NOMO-1 (cell line): ENCODE results near the gene MEIKIN.
"Not testable (repeated sequence)": the region's sequence is repeated elsewhere in the genome, so short reads cannot be mapped to it uniquely, and the experiment has no call there.

Source experiments
- DNase-seq, 2 experiments: peaks; one replicate each; lab custom pipeline; 2025; ENCODE audit not compliant: unreplicated experiment in 2 of 2; lab: John Stamatoyannopoulos, UW

The MEIKIN gene

DNA sequence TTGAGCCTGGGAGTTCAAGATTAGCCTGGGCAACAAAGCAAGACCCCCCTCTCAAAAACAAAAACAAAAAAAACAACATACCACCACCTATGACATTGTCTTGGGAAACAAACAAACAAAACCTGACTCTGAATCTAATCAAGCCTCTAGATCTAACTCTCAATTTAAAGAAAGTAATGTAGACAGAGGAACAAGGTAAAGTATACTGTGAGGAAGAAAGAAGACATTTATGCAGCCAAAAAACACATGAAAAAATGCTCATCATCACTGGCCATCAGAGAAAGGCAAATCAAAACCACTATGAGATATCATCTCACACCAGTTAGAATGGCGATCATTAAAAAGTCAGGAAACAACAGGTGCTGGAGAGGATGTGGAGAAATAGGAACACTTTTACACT is 167.3 kb downstream of the MEIKIN start:
- DNase-seq, result not testable (repeated sequence)

DNA sequence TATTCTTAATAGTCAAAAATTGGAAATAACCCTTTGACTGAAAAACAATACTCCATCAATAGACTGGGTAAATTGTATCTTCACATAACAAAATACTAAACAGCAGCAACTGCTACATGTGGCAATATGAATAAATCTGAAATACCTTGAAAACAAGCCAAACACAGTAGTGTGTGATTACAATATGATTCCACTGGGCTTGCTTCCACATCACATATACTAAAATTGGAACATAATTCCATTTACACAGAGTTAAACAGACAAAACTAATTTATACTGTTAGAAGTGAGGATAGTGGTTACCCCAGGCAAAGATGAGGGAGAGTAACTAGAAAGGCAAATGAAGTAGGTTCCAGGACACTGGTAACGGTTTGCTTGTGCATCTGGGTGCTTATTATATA is 169.0 kb downstream of the MEIKIN start:
- no peak for DNase-seq

DNA sequence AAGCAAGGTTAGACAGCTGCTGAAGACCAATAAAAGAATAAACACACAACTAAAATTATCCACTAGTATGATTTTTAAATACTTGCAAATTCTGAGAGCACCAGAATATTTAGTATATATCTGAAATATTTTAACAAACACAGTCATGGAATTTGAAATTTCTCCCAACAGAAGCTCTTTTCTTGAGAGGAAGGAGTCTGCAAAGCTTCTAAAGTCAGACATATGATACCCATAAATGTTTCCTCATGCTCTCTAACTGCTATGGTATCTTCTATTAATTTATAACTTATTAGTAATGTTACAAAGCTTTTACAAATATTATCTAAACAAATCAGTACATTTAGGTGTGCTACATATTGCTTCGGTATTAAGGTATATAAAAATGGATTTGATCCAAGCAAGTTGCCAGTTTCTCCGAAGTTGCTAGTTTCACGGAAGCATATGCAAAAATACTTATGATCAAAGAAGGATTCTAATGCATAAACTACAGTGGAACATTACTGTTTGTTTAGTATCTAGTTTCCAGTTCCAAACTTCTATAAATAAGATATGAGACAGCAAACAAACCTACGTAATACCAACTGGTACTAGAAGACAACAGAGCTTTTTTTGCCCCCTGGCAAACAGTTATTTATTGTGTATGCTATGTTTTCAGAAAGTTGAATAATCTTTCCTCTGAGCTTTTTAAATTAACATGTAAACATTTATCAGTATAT is 170.7 kb downstream of the MEIKIN start:
- no peak for DNase-seq

DNA sequence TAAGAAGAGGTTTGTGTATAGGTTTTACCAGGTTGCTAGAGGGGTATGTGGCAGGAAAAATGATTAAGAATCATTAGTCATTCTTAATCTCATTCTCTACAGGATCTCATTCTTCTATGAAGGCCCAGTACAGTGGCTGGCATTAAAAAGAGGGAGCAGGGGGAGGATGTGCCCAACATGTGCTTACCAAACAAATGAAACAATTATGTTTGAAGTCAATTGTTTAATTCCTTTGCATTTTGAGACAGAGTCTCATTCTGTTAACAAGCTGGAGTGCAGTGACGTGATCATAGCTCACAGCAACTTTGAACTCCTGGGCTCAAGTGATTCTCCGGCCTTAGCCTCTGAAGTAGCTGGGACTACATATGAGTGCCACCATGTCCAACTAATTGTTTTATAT is 171.7 kb downstream of the MEIKIN start:
- no peak for DNase-seq

DNA sequence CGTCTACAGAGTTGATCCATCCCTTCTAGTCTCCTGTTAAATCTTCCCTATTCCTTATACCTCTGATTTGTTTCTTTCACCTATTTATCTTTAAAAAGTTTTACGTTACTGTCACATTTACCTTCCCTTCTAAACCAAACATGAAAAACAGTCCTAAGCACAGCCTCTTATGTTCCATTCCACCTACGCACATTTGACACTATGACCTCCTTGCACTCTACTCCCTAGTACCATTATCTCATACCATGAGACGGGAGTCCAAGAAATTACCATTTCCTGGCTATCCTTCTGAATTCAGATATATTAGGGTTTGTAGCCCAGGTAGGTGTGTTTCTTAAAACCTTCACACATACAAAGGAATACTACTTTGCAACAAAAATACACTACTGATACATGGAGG is 173.8 kb downstream of the MEIKIN start:
- no peak for DNase-seq

DNA sequence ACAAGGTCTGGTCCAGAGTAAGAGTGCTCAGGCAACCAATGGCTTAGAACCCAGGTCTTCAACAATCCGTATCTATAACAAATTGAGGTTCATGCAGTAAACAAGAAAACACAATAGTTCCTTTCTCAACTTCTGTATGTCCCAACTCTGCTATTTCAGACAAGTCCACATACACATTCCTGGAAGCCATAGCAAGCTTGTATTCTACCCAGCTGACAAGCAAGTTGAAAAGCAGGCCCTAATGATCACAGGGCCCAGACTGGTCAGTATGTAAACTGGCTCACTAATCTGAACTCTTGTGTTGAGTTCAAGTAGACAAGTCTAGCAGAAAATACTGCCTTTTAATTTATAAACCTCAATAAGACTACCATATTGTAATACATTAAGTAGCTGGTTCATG is 175.5 kb downstream of the MEIKIN start:
- no peak for DNase-seq

DNA sequence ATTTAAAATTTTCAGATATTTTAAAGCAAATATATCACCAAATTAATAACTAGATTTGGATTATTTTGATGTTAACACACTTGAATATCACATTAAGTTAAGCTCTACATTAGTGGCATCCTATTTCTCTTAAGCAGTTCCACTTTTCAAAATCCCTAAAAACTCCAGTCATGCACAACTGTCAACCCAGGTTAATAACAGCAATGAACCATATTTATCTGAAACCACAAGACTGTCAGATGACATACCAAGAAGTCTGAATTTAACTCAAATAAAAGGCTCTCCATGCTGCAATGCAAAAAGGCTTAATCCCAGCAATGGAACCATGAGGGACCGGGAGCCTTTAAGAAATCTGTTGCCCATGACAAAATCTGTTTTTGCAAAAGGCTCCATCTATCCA is 176.1 kb downstream of the MEIKIN start:
- no peak for DNase-seq

DNA sequence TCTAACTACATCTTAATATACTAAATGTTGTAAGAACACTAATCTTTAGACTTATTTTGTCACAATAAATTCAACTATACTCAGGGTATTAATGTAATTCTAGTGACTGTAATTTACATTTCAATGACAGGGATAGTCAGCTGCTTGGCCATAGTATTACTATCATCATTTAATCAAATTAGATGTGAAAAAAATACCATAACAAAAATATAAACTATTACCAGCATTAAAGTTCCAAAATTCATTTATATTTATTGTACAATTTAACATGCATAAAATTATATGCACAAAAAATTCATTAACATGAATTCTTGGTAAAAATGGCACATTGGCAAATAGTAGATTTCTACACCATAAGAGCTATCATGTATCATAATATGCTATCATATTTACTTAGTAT is 177.6 kb downstream of the MEIKIN start:
- no peak for DNase-seq

DNA sequence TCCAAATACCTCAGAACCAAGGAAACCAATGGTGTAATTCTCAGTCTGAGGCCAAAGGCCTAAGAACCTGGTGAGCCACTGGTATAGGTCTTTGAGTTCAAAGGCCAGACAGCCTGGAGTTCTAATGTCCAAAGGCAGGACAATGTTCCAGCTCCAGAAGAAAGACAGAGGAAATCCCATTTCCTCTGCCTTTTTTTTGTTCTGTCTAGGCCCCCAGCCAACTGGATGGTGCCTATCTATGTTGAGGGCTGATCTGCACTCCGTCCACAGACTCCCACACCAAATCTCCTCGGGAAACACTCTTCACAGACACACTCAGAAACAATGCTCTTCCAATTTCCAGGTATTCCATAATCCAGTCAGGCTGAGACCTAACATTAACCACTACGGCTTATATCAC is 178.8 kb downstream of the MEIKIN start:
- no peak for DNase-seq

DNA sequence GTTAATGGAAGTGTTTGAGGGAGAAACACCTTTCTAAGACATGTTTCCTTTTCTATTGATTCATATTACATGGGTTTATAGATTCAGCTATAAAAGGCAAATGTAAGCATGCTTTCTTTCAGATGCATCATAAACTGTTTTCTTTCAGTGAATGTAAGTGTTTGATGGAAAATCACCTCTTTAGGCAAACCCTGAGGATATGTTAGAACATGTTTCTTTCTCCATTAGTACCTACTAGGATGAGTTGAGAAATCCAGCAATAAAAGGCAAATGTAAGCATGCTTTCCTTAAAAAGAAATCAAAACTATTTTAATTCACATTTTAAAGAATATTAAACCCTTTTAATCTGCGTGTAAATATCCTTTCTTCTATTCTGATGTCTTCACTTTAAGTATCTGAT is 180.2 kb downstream of the MEIKIN start:
- no peak for DNase-seq

DNA sequence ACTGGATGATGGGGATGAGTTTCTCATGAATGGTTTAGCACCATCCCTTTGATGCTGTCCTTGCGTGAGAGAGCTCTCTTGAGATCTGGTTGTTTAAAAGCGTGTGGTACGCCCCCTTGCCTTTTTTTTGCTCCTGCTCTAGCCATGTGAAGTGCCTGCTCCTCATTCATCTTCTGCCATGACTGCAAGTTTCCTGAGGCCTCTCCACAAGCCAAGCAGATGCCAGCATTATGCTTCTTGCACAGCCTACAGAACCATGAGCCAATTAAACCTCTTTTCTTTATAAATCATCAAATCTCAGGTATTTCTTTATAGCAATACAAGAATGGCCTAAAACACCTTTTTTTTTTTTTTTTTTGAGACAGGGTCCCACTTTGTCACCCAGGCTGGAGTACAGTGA is 181.5 kb downstream of the MEIKIN start:
- no peak for DNase-seq

DNA sequence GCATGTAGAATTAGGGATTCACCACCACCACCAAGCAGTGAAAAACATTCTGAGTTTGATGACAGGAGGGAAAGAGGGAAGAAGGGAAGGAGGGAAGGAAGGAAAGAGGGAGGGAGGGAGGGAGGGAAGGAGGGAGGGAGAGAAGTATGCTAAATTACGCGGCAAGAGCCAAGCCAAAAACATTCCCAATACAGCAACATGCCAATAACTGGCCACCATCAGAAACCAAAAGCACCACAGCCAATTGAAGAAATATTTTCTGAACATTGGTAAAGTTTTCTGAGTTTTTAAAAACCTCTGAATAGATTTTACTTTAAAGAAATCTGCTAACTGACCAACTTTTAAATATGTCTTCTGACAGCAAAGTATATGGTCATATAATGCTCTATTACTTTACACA is 184.7 kb downstream of the MEIKIN start:
- DNase-seq, result no peak

DNA sequence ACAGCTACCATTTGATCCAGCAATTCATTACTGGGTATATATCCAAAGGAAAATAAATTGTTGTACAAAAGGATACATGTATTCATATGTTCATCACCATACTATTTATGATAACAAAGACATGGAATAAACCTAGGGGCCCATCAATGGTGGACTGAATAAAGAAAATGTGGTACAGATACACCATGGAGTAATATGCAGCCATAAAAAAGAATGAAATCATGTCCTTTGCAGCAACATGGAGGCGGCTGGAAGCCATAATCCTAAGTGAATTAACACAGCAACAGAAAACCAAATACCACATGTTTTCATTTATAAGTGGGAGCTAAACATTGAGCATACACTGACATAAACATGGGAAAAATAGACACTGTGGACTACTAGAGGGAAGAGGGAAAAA is 185.8 kb downstream of the MEIKIN start:
- DNase-seq, result no peak

DNA sequence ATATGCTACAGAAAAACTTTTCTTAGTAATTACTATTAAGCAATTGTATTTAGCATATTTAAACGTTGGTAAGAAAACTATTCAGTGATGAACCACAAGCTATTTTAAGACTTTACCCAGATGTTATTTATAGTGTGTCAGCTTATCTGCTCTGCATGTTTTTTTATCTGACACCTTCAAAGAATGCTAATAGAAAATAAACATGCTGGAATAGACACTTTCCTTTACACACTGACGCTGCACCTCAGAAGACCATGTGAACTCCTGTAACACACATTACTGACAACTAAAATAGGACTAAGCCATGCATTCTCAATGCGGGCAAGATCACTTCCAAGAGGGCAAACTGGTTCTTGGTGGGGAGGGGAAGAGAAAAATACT is 187.0 kb downstream of the MEIKIN start:
- no peak for DNase-seq

DNA sequence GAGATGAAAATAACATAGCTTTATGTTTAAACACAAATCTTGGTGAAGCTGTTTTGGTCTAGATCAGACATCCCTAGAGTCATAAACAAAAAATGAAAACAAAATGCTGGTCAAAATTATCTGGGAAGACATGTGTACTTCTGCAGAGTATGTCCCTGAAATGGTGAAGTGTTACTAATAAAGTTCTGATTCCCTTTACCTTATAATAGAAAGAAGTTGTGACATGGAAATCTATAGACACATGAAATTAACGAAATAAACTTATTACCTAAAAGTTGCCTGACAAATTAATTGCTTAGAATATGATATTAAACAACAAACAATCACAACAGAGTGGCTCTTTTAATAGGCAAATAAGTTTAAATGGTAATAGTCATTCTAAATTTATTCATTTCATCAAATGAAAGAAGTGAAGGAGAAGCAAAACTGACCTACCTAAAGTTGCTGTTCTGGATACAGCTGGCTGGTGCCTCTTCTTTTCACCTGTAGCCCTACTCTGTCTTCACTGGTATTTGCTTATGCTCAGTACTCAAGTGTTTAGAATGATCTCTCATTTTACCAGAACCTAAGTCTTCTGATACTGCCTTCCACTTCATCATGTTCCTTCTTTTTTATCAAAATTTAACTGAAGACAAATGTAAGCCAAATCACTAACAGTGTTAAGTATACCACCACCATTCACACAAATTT is 187.5 kb downstream of the MEIKIN start:
- DNase-seq, result no peak
